Activated naive CD8-positive, alpha-beta T cell treated with anti-CD3 and anti-CD28 coated beads for 36 hours (primary cell): ENCODE measurements around the gene PARD6A. TPM values are rescaled to one million over a fixed set of nuclear protein-coding genes. Genes with fewer than 3 reads are reported as not detected.

Source experiments
- DNase-seq: peaks from one replicate; pipeline ENCODE4 v3.0.0; 2021
- H3K27ac Mint-ChIP-seq: one replicate; pipeline ENCODE4 v1.8.0; 2022; ENCODE audit warnings: mild to moderate bottlenecking, moderate library complexity, mixed read lengths
- H3K27me3 Mint-ChIP-seq: one replicate; pipeline ENCODE4 v1.8.0; 2022; ENCODE audit warnings: mild to moderate bottlenecking, mixed read lengths
- H3K36me3 Mint-ChIP-seq: one replicate; pipeline ENCODE4 v1.8.0; 2021; ENCODE audit warnings: mild to moderate bottlenecking, mixed read lengths
- H3K4me1 Mint-ChIP-seq: one replicate; pipeline ENCODE4 v1.8.0; 2021; ENCODE audit warnings: mixed read lengths
- H3K4me3 Mint-ChIP-seq: one replicate; pipeline ENCODE4 v1.8.0; 2022; ENCODE audit warnings: mild to moderate bottlenecking, moderate library complexity, mixed read lengths
- H3K9me3 Mint-ChIP-seq: one replicate; pipeline ENCODE4 v1.8.0; 2022; ENCODE audit warnings: mixed read lengths
- total RNA-seq, 2 experiments: library from RNA; stranded (reverse); gene quantifications; one replicate each; pipeline ENCODE4 v1.2.3, GENCODE V29; 2021

The PARD6A gene
- total RNA-seq, 2 experiments from 2014 or later: 7.8 to 9.4 TPM

GRCh38 chr16:67650023-67650422 lies 10.7 kb upstream of the PARD6A start:
- H3K27me3 Mint-ChIP-seq: no peaks in the 10 kb centered on the region
- peaks cover 8% of the 10 kb centered on the region for H3K36me3 Mint-ChIP-seq
- H3K4me1 Mint-ChIP-seq: peaks cover 5% of the 10 kb centered on the region
- H3K27ac Mint-ChIP-seq: no peak overlapping the region
- DNase-seq: no peak
- H3K9me3 Mint-ChIP-seq: no peaks in the 10 kb centered on the region
- no peak overlapping the region for H3K4me3 Mint-ChIP-seq

GRCh38 chr16:67651039-67651438 lies 9.7 kb upstream of the PARD6A start:
- Mint-ChIP-seq H3K36me3 (peaks cover 8% of the 10 kb centered on the region), H3K27me3 (no peaks in the 10 kb centered on the region), H3K4me3 (no peak overlapping the region), H3K9me3 (no peaks in the 10 kb centered on the region), H3K4me1 (peaks cover 4% of the 10 kb centered on the region), H3K27ac (peak overlapping the region; percentile 2)
- no peak for DNase-seq

GRCh38 chr16:67651847-67652246 lies 8.9 kb upstream of the PARD6A start:
- no peaks in the 10 kb centered on the region for H3K27me3 Mint-ChIP-seq

GRCh38 chr16:67652578-67653127 lies 8.1 kb upstream of the PARD6A start:
- no peak for DNase-seq
- no peak overlapping the region for H3K27ac Mint-ChIP-seq
- peaks cover 8% of the 10 kb centered on the region for H3K36me3 Mint-ChIP-seq
- H3K4me3 Mint-ChIP-seq: no peak overlapping the region
- H3K27me3 Mint-ChIP-seq: no peaks in the 10 kb centered on the region
- peaks cover 2% of the 10 kb centered on the region for H3K4me1 Mint-ChIP-seq
- H3K9me3 Mint-ChIP-seq: no peaks in the 10 kb centered on the region

More at GRCh38 chr16:67651847-67652246, 8.9 kb upstream of the PARD6A start:
- H3K27ac Mint-ChIP-seq: no peak overlapping the region
- H3K36me3 Mint-ChIP-seq: peaks cover 8% of the 10 kb centered on the region
- DNase-seq: no peak
- H3K9me3 Mint-ChIP-seq: no peaks in the 10 kb centered on the region
- no peaks in the 10 kb centered on the region for H3K4me1 Mint-ChIP-seq
- H3K4me3 Mint-ChIP-seq: no peak overlapping the region

GRCh38 chr16:67653128-67653788 lies 7.5 kb upstream of the PARD6A start:
- Mint-ChIP-seq H3K9me3 (no peaks in the 10 kb centered on the region), H3K27ac (no peak overlapping the region), H3K27me3 (no peaks in the 10 kb centered on the region), H3K36me3 (peaks cover 10% of the 10 kb centered on the region), H3K4me1 (peaks cover 7% of the 10 kb centered on the region), H3K4me3 (no peak overlapping the region)
- DNase-seq: no peak

GRCh38 chr16:67653789-67654402 lies 6.9 kb upstream of the PARD6A start:
- no peaks in the 10 kb centered on the region for H3K9me3 Mint-ChIP-seq
- H3K36me3 Mint-ChIP-seq: peaks cover 11% of the 10 kb centered on the region
- H3K27me3 Mint-ChIP-seq: no peaks in the 10 kb centered on the region
- no peak overlapping the region for H3K4me3 Mint-ChIP-seq
- H3K27ac Mint-ChIP-seq: no peak overlapping the region
- no peak for DNase-seq
- peaks cover 13% of the 10 kb centered on the region for H3K4me1 Mint-ChIP-seq

- Mint-ChIP-seq H3K27ac (no peak overlapping the region), H3K4me3 (no peak overlapping the region), H3K9me3 (no peaks in the 10 kb centered on the region), H3K4me1 (peaks cover 17% of the 10 kb centered on the region), H3K27me3 (no peaks in the 10 kb centered on the region), H3K36me3 (peaks cover 15% of the 10 kb centered on the region)
- DNase-seq: no peak
Observed at GRCh38 chr16:67654403-67654911, 6.3 kb upstream of the PARD6A start.

GRCh38 chr16:67655363-67655762 lies 5.4 kb upstream of the PARD6A start:
- Mint-ChIP-seq H3K4me3 (no peak overlapping the region), H3K27ac (no peak overlapping the region), H3K36me3 (peaks cover 15% of the 10 kb centered on the region), H3K4me1 (peaks cover 17% of the 10 kb centered on the region), H3K9me3 (no peaks in the 10 kb centered on the region), H3K27me3 (no peaks in the 10 kb centered on the region)
- DNase-seq: no peak

- no peaks in the 10 kb centered on the region for H3K27me3 Mint-ChIP-seq
Observed at GRCh38 chr16:67656344-67657016, 4.3 kb upstream of the PARD6A start.

GRCh38 chr16:67657017-67657608 lies 3.6 kb upstream of the PARD6A start:
- H3K27ac Mint-ChIP-seq: no peak overlapping the region
- H3K4me1 Mint-ChIP-seq: peaks cover 26% of the 10 kb centered on the region
- H3K36me3 Mint-ChIP-seq: peaks cover 9% of the 10 kb centered on the region
- H3K4me3 Mint-ChIP-seq: no peak overlapping the region
- no peak for DNase-seq
- no peaks in the 10 kb centered on the region for H3K27me3 Mint-ChIP-seq
- H3K9me3 Mint-ChIP-seq: no peaks in the 10 kb centered on the region

More at GRCh38 chr16:67656344-67657016, 4.3 kb upstream of the PARD6A start:
- DNase-seq: no peak
- Mint-ChIP-seq H3K4me3 (no peak overlapping the region), H3K27ac (no peak overlapping the region), H3K4me1 (peaks cover 22% of the 10 kb centered on the region), H3K9me3 (no peaks in the 10 kb centered on the region), H3K36me3 (peaks cover 13% of the 10 kb centered on the region)

- H3K9me3 Mint-ChIP-seq: no peaks in the 10 kb centered on the region
- H3K36me3 Mint-ChIP-seq: peaks cover 9% of the 10 kb centered on the region
- H3K4me3 Mint-ChIP-seq: peak overlapping the region; percentile 32
- H3K4me1 Mint-ChIP-seq: peaks cover 26% of the 10 kb centered on the region
- H3K27me3 Mint-ChIP-seq: no peaks in the 10 kb centered on the region
- DNase-seq: no peak
- no peak overlapping the region for H3K27ac Mint-ChIP-seq
Observed at GRCh38 chr16:67657751-67658518, 2.8 kb upstream of the PARD6A start.

GRCh38 chr16:67658849-67659674 lies 1.7 kb upstream of the PARD6A start:
- Mint-ChIP-seq H3K9me3 (no peaks in the 10 kb centered on the region), H3K27me3 (no peaks in the 10 kb centered on the region), H3K36me3 (peaks cover 10% of the 10 kb centered on the region)

GRCh38 chr16:67659675-67660563 lies 841 bp upstream of the PARD6A start, which contains the start of gene ACD:
Gene ACD (minus strand): TSS chr16:67660260. CDS start chr16:67660220, 40 bp downstream.
- H3K4me1 Mint-ChIP-seq: peaks cover 26% of the 10 kb centered on the region
- peak within 1 kb of the TSS; percentile 92 for H3K4me3 Mint-ChIP-seq
- peak; percentile 96 for DNase-seq
- no peaks in the 10 kb centered on the region for H3K9me3 Mint-ChIP-seq
- peak within 1 kb of the TSS; percentile 93 for H3K27ac Mint-ChIP-seq
- H3K27me3 Mint-ChIP-seq: no peaks in the 10 kb centered on the region
- peaks cover 10% of the 10 kb centered on the region for H3K36me3 Mint-ChIP-seq

More at GRCh38 chr16:67658849-67659674, 1.7 kb upstream of the PARD6A start:
- H3K27ac Mint-ChIP-seq: peak overlapping the region; percentile 93
- peak overlapping the region; percentile 92 for H3K4me3 Mint-ChIP-seq
- peaks cover 26% of the 10 kb centered on the region for H3K4me1 Mint-ChIP-seq
- DNase-seq: no peak
